ENCODE measurements around the gene TNS1. TPM values are rescaled to one million over a fixed set of nuclear protein-coding genes. Genes with fewer than 3 reads are reported as not detected.

Gene TNS1
- total RNA-seq, 1 experiment from 2014 or later = 6.2 TPM

DNA sequence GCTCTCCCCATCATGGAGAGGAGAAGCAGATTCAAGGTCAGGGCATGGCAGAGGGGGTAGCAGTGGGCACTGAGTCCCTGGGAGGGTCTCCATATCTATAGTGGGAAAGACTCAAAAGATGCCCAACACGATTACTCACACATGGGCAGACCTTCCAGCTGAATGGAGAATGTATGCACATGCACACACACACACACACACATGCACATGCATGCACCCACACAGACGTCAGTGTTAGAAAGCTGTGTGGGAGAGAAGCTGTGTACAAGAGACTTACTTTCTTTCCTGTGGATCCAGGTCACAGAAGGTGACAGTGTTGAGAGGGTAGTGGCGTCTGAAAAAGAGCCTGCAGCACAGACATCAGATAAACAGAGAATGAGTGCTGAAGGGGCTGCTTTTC lies 194.5 kb downstream of the TNS1 start:
- Histone ChIP-seq H3K4me2 (ENCODE audit: low read length) (no peak overlapping the region), H3K79me2 (ENCODE audit: insufficient read depth, low read length) (no peaks in the 10 kb centered on the region), H3K27me3 (ENCODE audit: insufficient read depth, low read length) (no peaks in the 10 kb centered on the region), H3K27ac (ENCODE audit: low read depth, low read length) (no peak overlapping the region), H3K9me2 (ENCODE audit: insufficient read depth) (no peaks in the 10 kb centered on the region), H3K36me3 (ENCODE audit: control insufficient read depth in 1 of 2, insufficient read depth in 2 of 2, low read length in 2 of 2) (no peaks in the 10 kb centered on the region), H3K9ac (ENCODE audit: low read length) (no peak overlapping the region), H2AFZ (ENCODE audit: low read depth, low read length, poor library complexity, severe bottlenecking) (no peak overlapping the region), H4K20me1 (ENCODE audit: insufficient read depth) (no peaks in the 10 kb centered on the region), H3K9me3 (ENCODE audit: control insufficient read depth in 1 of 2, insufficient read depth in 1 of 2, low read depth in 1 of 2, low read length in 2 of 2) (no peaks in the 10 kb centered on the region), H3K4me1 (ENCODE audit: control insufficient read depth in 1 of 2, insufficient read depth in 2 of 2, low read length in 2 of 2) (no peaks in the 10 kb centered on the region), H3K4me3 (replicated peaks in 1 of 2; ENCODE audit: low read depth in 1 of 2, low read length in 2 of 2) (no peak overlapping the region)
- ChIA-PET CTCF (no interaction called here), POLR2A (no interaction called here), RAD21 (ENCODE audit: low non-redundant PET in 1 of 2, low total read pairs in 2 of 2, uncharacterized antibody in 2 of 2, unreplicated experiment in 2 of 2) (no interaction called here)
- no peak for DNase-seq (ENCODE audit: low read depth, low spot score)
- ATAC-seq = no peak
- TF ChIP-seq, protein P1, sequence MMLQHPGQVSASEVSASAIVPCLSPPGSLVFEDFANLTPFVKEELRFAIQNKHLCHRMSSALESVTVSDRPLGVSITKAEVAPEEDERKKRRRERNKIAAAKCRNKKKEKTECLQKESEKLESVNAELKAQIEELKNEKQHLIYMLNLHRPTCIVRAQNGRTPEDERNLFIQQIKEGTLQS (IDR thresholded peaks at IDR 0.05) = no peak
- no peak for TF ChIP-seq POLR2A (IDR thresholded peaks at IDR 0.05; ENCODE audit: borderline replicate concordance, extremely low read depth, insufficient read depth, insufficient read length)
- no peak for TF ChIP-seq SP1 (IDR thresholded peaks at IDR 0.05; ENCODE audit: low read depth)
- TF ChIP-seq YY1 (IDR thresholded peaks at IDR 0.05; ENCODE audit: extremely low read depth, insufficient replicate concordance, low read depth, low read length) = no peak
- TF ChIP-seq SRF (IDR thresholded peaks at IDR 0.05; ENCODE audit: low read depth) = no peak
- TF ChIP-seq, protein P2, sequence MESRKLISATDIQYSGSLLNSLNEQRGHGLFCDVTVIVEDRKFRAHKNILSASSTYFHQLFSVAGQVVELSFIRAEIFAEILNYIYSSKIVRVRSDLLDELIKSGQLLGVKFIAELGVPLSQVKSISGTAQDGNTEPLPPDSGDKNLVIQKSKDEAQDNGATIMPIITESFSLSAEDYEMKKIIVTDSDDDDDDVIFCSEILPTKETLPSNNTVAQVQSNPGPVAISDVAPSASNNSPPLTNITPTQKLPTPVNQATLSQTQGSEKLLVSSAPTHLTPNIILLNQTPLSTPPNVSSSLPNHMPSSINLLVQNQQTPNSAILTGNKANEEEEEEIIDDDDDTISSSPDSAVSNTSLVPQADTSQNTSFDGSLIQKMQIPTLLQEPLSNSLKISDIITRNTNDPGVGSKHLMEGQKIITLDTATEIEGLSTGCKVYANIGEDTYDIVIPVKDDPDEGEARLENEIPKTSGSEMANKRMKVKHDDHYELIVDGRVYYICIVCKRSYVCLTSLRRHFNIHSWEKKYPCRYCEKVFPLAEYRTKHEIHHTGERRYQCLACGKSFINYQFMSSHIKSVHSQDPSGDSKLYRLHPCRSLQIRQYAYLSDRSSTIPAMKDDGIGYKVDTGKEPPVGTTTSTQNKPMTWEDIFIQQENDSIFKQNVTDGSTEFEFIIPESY (IDR thresholded peaks at IDR 0.05; ENCODE audit: extremely low read depth, insufficient replicate concordance, low read length) = no peak
- no peak for TF ChIP-seq CEBPB (IDR thresholded peaks at IDR 0.05; ENCODE audit: low read depth)
- TF ChIP-seq TCF7L2 (IDR thresholded peaks at IDR 0.05; ENCODE audit: borderline replicate concordance, extremely low read depth, insufficient read depth, insufficient read length) = no peak
- TF ChIP-seq JUND (IDR thresholded peaks at IDR 0.05) = no peak
- no peak for TF ChIP-seq ELF1 (IDR thresholded peaks at IDR 0.05; ENCODE audit: borderline replicate concordance, low read depth)
- no peak for TF ChIP-seq CBX3 (IDR thresholded peaks at IDR 0.05; ENCODE audit: low read depth)
- TF ChIP-seq EZH2 (IDR thresholded peaks at IDR 0.05) = no peak
- TF ChIP-seq FOSL1 (IDR thresholded peaks at IDR 0.05; ENCODE audit: low read depth) = no peak
- BruUV-seq (replicated peaks) = no TSS peak
- intact Hi-C loops (cut with micrococcal nuclease) = no loop called here

Measured in HCT116 (cell line).